Measurements from ENCODE around the gene ADAM33. TPM values are rescaled to one million over a fixed set of nuclear protein-coding genes. Genes with fewer than 3 reads are reported as not detected.

The ADAM33 gene
- total RNA-seq, 4 donors from 2014 or later: 2.6 to 6.4 (median 3.1) TPM

DNA sequence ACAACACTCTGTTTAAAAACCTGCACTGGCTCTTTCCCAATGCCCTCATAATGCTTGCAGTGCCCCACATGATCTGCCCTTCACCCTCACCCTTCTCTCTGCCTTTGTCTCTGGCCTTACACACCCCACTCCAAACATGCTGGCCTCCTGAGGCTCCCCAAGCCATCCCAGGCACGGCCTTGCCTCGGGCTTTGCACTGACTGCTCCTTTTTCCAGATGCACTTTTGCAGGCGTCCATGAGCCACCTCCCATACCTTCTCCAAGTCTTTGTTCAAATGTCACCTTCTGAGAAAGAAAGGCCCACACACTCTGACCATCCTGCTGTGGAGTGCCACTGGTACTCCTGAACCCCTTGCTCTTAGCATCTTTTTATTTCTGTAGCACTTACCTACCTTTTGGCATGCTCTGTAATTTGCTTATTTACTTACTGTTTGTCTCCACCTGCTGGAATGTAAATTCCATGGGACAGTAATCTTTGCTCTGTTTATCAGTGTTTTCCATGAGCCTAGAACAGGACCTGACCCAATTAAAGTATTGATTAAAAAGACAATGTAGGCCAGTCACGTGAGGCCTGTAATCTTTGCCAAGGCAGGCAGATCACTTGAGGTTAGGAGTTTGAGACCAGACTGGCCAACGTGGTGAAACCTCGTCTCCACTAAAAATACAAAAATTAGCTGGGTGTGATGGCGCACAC lies 49.4 kb downstream of the ADAM33 start:
- Histone ChIP-seq H3K27ac (no peak overlapping the region), H3K4me1 (no peaks in the 10 kb centered on the region), H3K36me3 (peaks cover 0 to 5% of the 10 kb centered on the region in 2 donors), H3K4me3 (no peak overlapping the region), H3K27me3 (no peaks in the 10 kb centered on the region), H3K9me3 (no peaks in the 10 kb centered on the region)
- no peak for DNase-seq
- ATAC-seq: no peak
- TF ChIP-seq, protein P1, sequence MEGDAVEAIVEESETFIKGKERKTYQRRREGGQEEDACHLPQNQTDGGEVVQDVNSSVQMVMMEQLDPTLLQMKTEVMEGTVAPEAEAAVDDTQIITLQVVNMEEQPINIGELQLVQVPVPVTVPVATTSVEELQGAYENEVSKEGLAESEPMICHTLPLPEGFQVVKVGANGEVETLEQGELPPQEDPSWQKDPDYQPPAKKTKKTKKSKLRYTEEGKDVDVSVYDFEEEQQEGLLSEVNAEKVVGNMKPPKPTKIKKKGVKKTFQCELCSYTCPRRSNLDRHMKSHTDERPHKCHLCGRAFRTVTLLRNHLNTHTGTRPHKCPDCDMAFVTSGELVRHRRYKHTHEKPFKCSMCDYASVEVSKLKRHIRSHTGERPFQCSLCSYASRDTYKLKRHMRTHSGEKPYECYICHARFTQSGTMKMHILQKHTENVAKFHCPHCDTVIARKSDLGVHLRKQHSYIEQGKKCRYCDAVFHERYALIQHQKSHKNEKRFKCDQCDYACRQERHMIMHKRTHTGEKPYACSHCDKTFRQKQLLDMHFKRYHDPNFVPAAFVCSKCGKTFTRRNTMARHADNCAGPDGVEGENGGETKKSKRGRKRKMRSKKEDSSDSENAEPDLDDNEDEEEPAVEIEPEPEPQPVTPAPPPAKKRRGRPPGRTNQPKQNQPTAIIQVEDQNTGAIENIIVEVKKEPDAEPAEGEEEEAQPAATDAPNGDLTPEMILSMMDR (IDR thresholded peaks at IDR 0.05 in 4 of 5, conservative IDR thresholded peaks at IDR 0.05 in 1 of 5): no peak
- TF ChIP-seq POLR2A (IDR thresholded peaks at IDR 0.05): no peak
- in situ Hi-C loops (cut with MboI; ENCODE audit: low sequenced_read_pairs in 4 of 4): no loop called here
- intact Hi-C loops (cut with DNase I; ENCODE audit: low total_unique reads): no loop called here

DNA sequence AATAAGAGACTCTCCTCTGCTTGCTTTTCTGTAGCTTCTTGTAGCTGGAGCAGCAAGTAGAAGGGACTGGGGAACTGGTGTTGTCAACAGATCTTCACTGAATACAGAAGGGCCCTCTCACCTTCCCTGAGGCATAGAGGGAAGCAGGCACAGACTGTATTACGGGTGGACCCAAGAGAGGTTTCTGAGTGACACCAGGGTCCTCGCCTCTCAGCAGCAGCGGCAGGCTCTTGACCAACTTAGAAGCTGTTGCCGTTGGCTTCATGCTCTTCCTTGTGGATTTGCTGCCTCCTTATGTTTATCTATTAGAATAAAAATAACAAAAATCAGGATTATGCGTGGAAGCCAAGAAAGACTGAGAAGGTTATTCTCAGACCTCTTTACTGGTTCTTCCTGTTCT lies 50.3 kb downstream of the ADAM33 start:
- in situ Hi-C loops (cut with MboI; ENCODE audit: low sequenced_read_pairs in 4 of 4): no loop called here
- Histone ChIP-seq H3K4me3 (no peak overlapping the region), H3K4me1 (no peaks in the 10 kb centered on the region), H3K27me3 (no peaks in the 10 kb centered on the region), H3K9me3 (no peaks in the 10 kb centered on the region), H3K36me3 (peaks cover 0 to 5% of the 10 kb centered on the region in 2 donors), H3K27ac (peak overlapping the region in 3 of 4 donors; percentile 24 to 39 (median 29))
- intact Hi-C loops (cut with DNase I; ENCODE audit: low total_unique reads): no loop called here
- ATAC-seq: no peak
- TF ChIP-seq, protein P1 (IDR thresholded peaks at IDR 0.05 in 4 of 5, conservative IDR thresholded peaks at IDR 0.05 in 1 of 5): no peak
- no peak for TF ChIP-seq POLR2A (IDR thresholded peaks at IDR 0.05)
- no peak for DNase-seq

DNA sequence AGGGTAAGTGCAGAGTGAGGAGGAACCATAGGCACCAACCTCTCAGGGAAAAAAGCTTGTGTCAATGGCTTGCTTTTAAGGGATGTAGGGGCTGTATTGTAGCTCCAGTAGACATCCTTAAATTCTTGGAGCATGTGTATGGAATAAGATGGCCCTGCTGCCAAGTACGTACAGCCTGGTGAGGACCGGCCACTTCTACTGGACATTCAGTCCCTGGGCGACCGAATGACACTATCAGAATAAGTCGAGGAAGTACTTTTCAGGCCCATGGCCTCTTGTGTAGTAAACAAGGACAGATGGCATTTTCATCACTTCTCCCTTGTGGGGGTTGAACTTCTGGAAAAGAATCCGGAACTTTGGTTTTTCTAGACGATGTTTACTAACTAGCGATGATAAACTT lies 51.4 kb downstream of the ADAM33 start:
- ATAC-seq: peak in 1 of 2 donors; percentile 51
- no peak for TF ChIP-seq POLR2A (IDR thresholded peaks at IDR 0.05)
- TF ChIP-seq, protein P1 (IDR thresholded peaks at IDR 0.05 in 4 of 5, conservative IDR thresholded peaks at IDR 0.05 in 1 of 5): no peak
- DNase-seq: no peak
- intact Hi-C loops (cut with DNase I; ENCODE audit: low total_unique reads): no loop called here
- no peak overlapping the region for H3K4me3 ChIP-seq
- in situ Hi-C loops (cut with MboI; ENCODE audit: low sequenced_read_pairs in 4 of 4): no loop called here
- no peaks in the 10 kb centered on the region for H3K9me3 ChIP-seq
- peaks cover 0 to 5% of the 10 kb centered on the region in 2 donors for H3K36me3 ChIP-seq
- no peaks in the 10 kb centered on the region for H3K4me1 ChIP-seq
- peak overlapping the region; percentile 13 to 59 (median 23) for H3K27ac ChIP-seq
- H3K27me3 ChIP-seq: no peaks in the 10 kb centered on the region

DNA sequence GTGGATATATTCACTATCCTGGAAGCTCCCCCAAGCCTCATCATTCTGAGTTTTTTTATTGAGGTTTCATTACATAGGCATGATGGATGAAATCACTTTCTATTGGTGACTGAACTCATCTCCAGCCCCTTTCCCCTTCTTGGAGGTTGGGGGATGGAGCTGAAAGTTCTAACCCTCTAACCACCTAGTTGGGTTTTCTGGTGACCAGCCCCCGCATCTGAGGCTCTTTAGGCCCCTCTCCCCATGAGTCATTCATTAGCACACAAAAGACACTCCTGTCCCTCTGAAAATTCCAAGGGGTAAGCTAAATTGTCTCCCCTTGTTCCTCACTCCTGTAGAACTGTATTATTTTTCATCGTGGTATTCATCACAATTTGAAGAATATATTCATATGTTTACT lies 51.9 kb downstream of the ADAM33 start:
- Histone ChIP-seq H3K36me3 (peaks cover 0 to 5% of the 10 kb centered on the region in 2 donors), H3K4me3 (no peak overlapping the region), H3K27me3 (no peaks in the 10 kb centered on the region), H3K4me1 (no peaks in the 10 kb centered on the region), H3K9me3 (no peaks in the 10 kb centered on the region), H3K27ac (peak overlapping the region; percentile 13 to 59 (median 23))
- TF ChIP-seq, protein P1 (IDR thresholded peaks at IDR 0.05 in 4 of 5, conservative IDR thresholded peaks at IDR 0.05 in 1 of 5): no peak
- TF ChIP-seq POLR2A (IDR thresholded peaks at IDR 0.05): no peak
- DNase-seq (no peak), ATAC-seq (no peak)
- in situ Hi-C loops (cut with MboI; ENCODE audit: low sequenced_read_pairs in 4 of 4) (no loop called here), intact Hi-C loops (cut with DNase I; ENCODE audit: low total_unique reads) (no loop called here)

All from gastrocnemius medialis (tissue), 4 donors.